Stimulated activated naive CD8-positive, alpha-beta T cell treated with anti-CD3 and anti-CD28 coated beads, Interleukin-15, Interleukin-2, amounts not matched to agents 100 ng/mL and 50 ng/mL, for 24 hours (primary cell): ENCODE measurements around the gene TMEM131.
"Not testable (repeated sequence)": the region's sequence is repeated elsewhere in the genome, so short reads cannot be mapped to it uniquely, and the experiment has no call there.

Experiments
- H3K27ac Mint-ChIP-seq: one replicate; pipeline ENCODE4 v1.8.0; 2021; ENCODE audit warnings: mild to moderate bottlenecking, mixed read lengths
- H3K27me3 Mint-ChIP-seq: one replicate; pipeline ENCODE4 v1.8.0; 2021; ENCODE audit warnings: mixed read lengths
- H3K36me3 Mint-ChIP-seq: one replicate; pipeline ENCODE4 v1.8.0; 2021; ENCODE audit warnings: low read depth, mixed read lengths
- H3K4me1 Mint-ChIP-seq: one replicate; pipeline ENCODE4 v1.8.0; 2021; ENCODE audit warnings: low read depth, mixed read lengths
- H3K4me3 Mint-ChIP-seq: one replicate; pipeline ENCODE4 v1.8.0; 2021; ENCODE audit warnings: mild to moderate bottlenecking, mixed read lengths
- H3K9me3 Mint-ChIP-seq: one replicate; pipeline ENCODE4 v1.8.0; 2021; ENCODE audit warnings: mixed read lengths

The TMEM131 gene

DNA sequence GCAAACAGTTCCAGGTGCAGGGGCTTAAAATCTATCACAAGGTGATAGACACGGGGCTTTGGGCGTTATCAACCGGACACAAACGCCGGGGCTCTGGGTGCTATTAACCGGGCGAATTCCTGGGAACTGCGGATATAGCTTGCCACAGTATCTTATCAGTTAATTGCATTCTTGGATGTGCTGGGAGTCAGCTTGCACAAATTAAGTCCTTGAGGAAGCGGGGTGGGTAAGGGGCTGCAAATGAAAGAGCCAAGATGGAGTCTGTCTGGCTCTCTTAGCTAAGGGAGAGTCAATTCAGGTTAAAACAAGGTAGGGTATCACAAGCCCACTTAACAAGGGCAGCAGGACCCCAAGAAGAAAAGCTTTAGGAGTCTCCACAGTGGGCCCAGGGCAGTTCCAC, 283.6 kb downstream of the TMEM131 start:
- H3K9me3 Mint-ChIP-seq, H3K27me3 Mint-ChIP-seq: not testable (repeated sequence)
- peak overlapping the region; percentile 98 for H3K4me3 Mint-ChIP-seq
- peak overlapping the region; percentile 100 for H3K27ac Mint-ChIP-seq
- peaks cover 38% of the 10 kb centered on the region for H3K36me3 Mint-ChIP-seq
- H3K4me1 Mint-ChIP-seq, result peaks cover 65% of the 10 kb centered on the region

DNA sequence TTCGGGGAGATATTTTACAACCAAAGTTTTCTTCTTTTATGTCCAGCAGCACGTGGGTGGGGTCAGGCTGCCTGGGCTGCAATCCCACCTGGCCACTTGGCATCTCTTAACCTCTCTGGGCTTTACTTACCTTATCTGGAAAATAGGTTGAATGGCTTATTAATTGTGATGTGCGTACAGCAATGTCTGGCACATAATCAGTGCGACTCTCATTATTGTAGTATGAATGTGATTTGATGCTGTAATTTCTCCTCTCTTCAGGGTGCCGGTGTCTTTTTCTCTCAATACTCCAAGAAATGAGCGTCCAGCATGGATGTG, 284.4 kb downstream of the TMEM131 start:
- Mint-ChIP-seq H3K4me1 (peaks cover 57% of the 10 kb centered on the region), H3K27ac (peak overlapping the region; percentile 100), H3K9me3 (no peaks in the 10 kb centered on the region), H3K4me3 (peak overlapping the region; percentile 58), H3K36me3 (peaks cover 31% of the 10 kb centered on the region), H3K27me3 (no peaks in the 10 kb centered on the region)

DNA sequence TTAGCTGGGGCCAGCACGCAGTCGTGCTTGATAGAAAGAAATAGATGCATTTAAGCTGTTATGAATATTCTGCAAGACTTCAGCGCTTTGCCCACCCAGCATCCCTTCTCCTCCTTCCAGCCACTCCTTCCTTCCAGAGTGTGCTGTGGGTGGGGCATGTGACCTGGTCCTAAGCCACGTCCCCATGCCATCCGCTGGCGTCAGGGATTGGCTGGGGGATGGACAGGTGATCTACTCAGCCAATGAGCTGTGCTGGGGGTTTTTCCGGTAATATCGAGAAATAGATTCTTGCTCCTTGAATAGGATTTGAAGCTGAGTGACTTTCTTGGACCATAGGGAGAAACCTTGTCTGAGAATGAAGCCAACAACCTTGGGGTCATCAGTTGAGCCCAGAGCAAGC, 287.1 kb downstream of the TMEM131 start:
- peaks cover 4% of the 10 kb centered on the region for H3K36me3 Mint-ChIP-seq
- H3K9me3 Mint-ChIP-seq, result no peaks in the 10 kb centered on the region
- peaks cover 39% of the 10 kb centered on the region for H3K4me1 Mint-ChIP-seq
- H3K27me3 Mint-ChIP-seq, result no peaks in the 10 kb centered on the region
- no peak overlapping the region for H3K4me3 Mint-ChIP-seq
- H3K27ac Mint-ChIP-seq, result peak overlapping the region; percentile 26

DNA sequence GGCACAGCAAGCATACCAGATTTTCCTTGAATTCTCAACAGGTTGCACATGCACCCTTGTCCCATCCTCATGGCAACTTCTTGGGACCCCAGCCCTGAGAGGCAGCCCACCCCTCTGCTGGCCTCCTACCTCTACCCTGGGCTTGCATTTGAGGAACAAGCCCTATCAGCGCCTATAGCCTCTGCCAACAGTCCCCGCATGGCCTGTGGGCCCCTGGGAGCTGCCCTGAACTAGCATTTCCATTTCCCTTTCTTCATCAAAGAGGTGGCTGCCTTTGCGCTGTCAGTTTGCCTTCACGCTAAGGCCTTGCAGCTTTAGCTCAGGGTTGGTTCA, 287.7 kb downstream of the TMEM131 start:
- no peaks in the 10 kb centered on the region for H3K36me3 Mint-ChIP-seq
- no peaks in the 10 kb centered on the region for H3K9me3 Mint-ChIP-seq
- no peaks in the 10 kb centered on the region for H3K27me3 Mint-ChIP-seq
- peaks cover 34% of the 10 kb centered on the region for H3K4me1 Mint-ChIP-seq
- no peak overlapping the region for H3K4me3 Mint-ChIP-seq
- H3K27ac Mint-ChIP-seq, result no peak overlapping the region

DNA sequence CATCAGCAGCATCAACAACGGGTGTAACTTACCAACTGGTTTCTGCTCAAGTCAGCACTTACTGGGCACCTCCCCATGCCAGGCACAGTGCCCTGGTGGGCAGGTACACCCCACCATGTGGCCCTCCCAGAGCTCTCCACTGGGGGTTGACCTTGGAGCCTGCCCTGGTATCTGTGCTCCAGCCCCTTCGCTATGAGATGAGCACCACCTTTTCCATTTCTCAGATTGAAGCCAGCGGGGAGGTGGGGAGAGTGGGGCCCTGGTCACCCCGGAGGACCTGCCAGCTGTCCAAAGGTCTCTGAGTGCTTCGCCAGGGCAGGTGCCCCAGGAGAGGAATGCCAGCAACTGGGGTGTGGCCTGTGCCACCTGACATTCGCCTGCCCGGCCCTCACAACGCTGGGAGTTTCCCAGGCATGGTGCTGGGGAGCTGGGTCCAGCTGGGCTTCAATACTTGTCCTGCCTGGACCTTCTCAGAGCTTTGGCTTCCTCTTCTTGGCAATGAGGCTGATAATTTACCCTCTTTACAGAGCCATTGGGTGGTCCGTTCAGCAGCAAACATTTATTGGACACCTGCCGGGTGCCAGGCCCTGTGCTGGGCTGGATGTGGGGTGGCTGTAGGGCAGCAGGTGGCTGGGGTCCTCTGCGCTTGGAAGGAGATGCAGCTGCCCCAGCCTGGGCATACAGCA, 288.2 kb downstream of the TMEM131 start:
- no peaks in the 10 kb centered on the region for H3K36me3 Mint-ChIP-seq
- no peak overlapping the region for H3K4me3 Mint-ChIP-seq
- no peaks in the 10 kb centered on the region for H3K9me3 Mint-ChIP-seq
- peaks cover 29% of the 10 kb centered on the region for H3K4me1 Mint-ChIP-seq
- H3K27me3 Mint-ChIP-seq, result no peaks in the 10 kb centered on the region
- H3K27ac Mint-ChIP-seq, result no peak overlapping the region

DNA sequence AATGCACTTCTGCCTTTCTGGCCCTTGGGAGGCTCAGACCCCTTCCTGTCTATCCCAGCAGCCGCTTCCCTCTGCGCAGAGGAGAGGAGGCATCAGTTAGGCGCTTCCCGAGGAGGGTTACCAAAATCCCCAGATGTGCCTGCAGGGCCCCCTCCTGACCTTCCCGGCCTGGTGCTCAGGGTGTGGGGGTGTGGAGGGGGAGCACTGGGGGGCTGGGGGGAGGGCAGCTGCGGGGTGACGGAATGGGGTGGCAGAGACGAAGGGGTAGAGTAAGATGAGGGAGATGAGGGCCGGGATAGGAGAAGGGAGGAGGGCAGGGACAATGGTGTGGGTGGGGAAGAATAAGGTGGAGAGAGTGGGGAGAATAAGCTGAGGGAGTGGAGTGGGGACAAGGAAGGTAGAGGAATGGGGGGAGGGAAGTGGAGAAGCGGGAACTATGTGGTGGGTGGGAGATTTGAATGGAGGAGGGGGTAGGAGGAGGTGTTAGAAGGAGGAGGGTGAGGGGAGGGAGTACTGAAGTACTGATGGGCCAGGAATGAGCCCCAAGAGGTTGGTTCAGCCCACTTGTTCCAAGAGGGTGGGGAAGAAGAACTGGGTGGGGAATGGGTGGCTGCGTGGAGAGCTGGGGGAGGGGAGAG, 288.9 kb downstream of the TMEM131 start:
- Mint-ChIP-seq H3K4me1 (peaks cover 23% of the 10 kb centered on the region), H3K27me3 (no peaks in the 10 kb centered on the region), H3K36me3 (no peaks in the 10 kb centered on the region), H3K4me3 (no peak overlapping the region), H3K9me3 (no peaks in the 10 kb centered on the region), H3K27ac (no peak overlapping the region)
